PC-3 (cell line): ENCODE measurements around the gene NMNAT2.

Source experiments
- CTCF ChIP-seq: fragments of 300-600 bp; sonication (generic); conservative IDR thresholded peaks from 2 replicates; pipeline ENCODE4 v1.5.1; 2017; ENCODE audit warnings: antibody characterized with exemption, low read depth, mild to moderate bottlenecking, low read length
- EZH2 ChIP-seq: fragments of 300-600 bp; sonication (generic); IDR thresholded peaks from one replicate; pipeline ENCODE4 v1.6.1; 2017; ENCODE audit warnings: antibody characterized with exemption, mild to moderate bottlenecking, low read length; ENCODE audit not compliant: unreplicated experiment
- EZH2phosphoT487 ChIP-seq: fragments of 300-600 bp; sonication (generic); IDR thresholded peaks from 2 replicates; pipeline ENCODE4 v1.6.1; 2018; ENCODE audit warnings: mild to moderate bottlenecking, antibody characterized with exemption, low read length, borderline replicate concordance

GRCh38 chr1:183274836-183275235, 143.3 kb downstream of the NMNAT2 start:
- TF ChIP-seq CTCF (no peak), EZH2 (no peak), EZH2phosphoT487 (no peak)
